KOPT-K1 (cell line): ENCODE results near the gene C10orf62.
"Not testable (repeated sequence)": the region's sequence is repeated elsewhere in the genome, so short reads cannot be mapped to it uniquely, and the experiment has no call there.

Source experiments
- H3K27ac ChIP-seq: fragments of 200-600 bp; sonication (generic); 2 replicates; pipeline ENCODE4 v1.5.1; 2016; ENCODE audit warnings: antibody characterized with exemption, mild to moderate bottlenecking, low read depth, low read length; ENCODE audit not compliant: poor library complexity, severe bottlenecking
- H3K36me3 ChIP-seq: fragments of 200-600 bp; sonication (generic); 2 replicates; pipeline ENCODE4 v1.5.1; 2017; ENCODE audit warnings: antibody characterized with exemption, mild to moderate bottlenecking, low read length, moderate library complexity; ENCODE audit not compliant: insufficient read depth
- H3K9me3 ChIP-seq: fragments of 200-600 bp; sonication (generic); 2 replicates; pipeline ENCODE4 v1.5.1; 2017; ENCODE audit warnings: antibody characterized with exemption, low read length, mild to moderate bottlenecking; ENCODE audit not compliant: insufficient read depth, poor library complexity, severe bottlenecking

The C10orf62 gene

DNA sequence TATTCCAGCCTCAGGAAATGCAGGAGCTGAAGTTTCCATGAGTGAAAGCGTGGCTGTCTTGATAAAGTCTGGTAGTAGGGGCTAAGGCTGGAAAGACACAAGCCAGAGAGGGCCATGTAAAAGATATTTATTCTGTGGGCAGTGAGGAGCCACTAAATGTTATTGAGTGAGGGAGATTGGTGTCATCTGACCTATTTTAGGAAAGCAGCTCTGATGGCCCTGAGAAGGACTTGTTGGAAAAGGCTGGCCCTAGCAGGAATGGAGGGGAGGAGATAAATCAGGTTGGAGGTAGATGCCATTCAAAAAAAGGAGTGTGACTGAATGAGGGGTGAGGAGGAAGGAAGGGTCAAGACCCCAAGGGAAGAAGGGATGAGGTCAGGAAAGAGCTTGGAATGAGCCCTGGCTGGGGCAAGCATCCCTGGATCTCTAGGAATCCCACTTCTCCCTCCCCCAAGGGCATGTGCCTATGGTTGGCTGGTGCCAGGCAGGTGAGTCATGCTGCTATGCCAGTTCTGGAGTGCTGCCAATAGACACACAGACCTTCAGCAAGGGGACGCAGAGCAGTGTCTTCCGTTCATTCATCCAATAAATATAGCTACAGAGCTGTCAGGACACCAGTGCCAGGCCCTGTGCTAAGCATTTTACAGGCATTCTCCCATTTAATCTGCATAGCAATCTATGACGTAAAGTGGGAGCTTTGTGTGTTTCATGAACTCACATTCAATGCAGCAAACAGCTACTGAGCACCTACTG, 15.0 kb upstream of the C10orf62 start:
- Histone ChIP-seq H3K27ac (no peak overlapping the region), H3K36me3 (no peaks in the 10 kb centered on the region), H3K9me3 (no peaks in the 10 kb centered on the region)

DNA sequence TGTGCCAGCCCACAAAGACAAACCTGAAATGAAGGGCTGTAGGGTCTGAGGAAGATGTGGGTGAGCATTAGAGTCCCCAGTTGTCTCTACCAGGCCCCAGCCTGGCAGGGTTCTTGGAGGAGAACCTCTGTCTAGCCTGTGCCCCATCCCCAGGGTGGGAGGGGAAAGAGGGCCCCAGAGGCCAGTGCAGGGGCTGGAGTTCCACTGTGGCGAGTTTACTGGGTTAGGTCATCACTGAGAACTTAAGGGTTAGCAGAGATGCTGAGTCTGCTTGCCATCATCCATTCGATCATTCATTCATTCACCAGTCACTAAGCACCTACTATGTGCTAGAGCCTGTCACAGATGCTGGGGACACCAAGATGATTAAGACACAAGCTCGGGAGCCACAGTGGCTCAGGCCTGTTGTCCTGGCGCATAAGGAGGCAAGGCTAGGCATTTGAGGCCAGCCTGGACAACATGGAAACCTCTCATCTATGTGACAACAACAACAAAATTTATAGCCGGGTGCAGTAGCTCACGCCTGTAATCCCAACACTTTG, 14.3 kb upstream of the C10orf62 start:
- no peaks in the 10 kb centered on the region for H3K9me3 ChIP-seq
- no peak overlapping the region for H3K27ac ChIP-seq
- no peaks in the 10 kb centered on the region for H3K36me3 ChIP-seq

DNA sequence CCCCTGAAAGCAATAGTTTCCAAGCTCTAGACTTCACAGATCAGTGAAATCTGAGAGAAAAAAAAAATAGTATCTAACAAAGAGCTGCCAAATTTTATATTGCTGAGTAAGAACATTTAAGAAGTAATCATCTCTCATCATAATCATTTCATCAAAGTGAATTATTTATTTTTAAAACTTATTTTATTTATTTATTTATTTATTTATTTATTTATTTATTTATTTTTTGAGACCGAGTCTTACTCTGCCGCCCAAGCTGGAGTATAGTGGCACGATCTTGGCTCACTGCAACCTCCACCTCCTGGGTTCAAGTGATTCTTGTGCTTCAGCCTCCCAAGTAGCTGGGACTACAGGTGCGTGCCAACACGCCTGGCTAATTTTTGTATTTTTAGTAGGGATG, 13.0 kb upstream of the C10orf62 start:
- H3K27ac ChIP-seq, H3K36me3 ChIP-seq, H3K9me3 ChIP-seq: not testable (repeated sequence)

DNA sequence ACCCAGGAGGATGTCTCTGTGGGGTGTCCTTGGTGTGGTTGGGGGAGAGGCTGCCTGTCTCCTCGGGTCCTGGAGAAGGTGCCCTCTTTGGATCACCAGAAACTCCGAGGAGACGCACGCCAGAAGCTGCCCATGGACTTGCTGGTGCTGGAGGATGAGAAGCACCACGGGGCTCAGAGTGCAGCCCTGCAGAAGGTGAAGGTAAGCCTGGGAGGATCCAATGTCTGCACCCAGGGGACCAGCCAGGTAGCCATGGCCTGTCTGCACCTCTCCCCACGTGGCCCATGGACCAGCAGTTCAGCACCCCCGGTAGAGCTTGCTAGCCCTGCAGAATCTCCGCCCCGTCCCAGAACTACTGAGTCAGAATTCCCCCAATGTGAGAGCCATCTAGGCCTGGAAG, 11.8 kb upstream of the C10orf62 start:
- Histone ChIP-seq H3K36me3 (no peaks in the 10 kb centered on the region), H3K27ac (no peak overlapping the region), H3K9me3 (no peaks in the 10 kb centered on the region)

DNA sequence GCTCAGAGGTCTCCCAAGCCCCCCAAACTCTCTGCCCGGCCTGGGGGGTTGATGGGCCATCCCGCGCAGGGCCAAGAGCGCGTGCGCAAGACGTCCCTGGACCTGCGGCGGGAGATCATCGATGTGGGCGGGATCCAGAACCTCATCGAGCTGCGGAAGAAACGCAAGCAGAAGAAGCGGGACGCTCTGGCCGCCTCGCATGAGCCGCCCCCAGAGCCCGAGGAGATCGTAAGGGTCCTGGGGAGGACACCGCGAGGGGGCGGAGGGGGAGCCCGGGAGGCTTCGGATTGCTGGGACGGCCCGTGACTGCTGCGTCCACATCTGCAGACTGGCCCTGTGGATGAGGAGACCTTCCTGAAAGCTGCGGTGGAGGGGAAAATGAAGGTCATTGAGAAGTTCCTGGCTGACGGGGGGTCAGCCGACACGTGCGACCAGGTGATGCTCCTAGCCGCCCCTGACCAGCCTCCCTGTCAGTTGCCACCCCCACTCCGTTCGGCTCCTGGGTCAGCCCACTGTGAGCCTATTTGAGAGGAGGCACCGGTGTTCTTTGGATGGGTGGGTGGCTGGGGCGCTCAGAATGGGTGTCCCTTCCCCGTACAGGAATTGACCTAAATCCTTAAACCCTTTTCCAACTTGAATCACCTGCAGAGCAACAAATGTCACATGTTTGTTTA, 11.2 kb upstream of the C10orf62 start:
- Histone ChIP-seq H3K9me3 (no peaks in the 10 kb centered on the region), H3K36me3 (no peaks in the 10 kb centered on the region), H3K27ac (no peak overlapping the region)

DNA sequence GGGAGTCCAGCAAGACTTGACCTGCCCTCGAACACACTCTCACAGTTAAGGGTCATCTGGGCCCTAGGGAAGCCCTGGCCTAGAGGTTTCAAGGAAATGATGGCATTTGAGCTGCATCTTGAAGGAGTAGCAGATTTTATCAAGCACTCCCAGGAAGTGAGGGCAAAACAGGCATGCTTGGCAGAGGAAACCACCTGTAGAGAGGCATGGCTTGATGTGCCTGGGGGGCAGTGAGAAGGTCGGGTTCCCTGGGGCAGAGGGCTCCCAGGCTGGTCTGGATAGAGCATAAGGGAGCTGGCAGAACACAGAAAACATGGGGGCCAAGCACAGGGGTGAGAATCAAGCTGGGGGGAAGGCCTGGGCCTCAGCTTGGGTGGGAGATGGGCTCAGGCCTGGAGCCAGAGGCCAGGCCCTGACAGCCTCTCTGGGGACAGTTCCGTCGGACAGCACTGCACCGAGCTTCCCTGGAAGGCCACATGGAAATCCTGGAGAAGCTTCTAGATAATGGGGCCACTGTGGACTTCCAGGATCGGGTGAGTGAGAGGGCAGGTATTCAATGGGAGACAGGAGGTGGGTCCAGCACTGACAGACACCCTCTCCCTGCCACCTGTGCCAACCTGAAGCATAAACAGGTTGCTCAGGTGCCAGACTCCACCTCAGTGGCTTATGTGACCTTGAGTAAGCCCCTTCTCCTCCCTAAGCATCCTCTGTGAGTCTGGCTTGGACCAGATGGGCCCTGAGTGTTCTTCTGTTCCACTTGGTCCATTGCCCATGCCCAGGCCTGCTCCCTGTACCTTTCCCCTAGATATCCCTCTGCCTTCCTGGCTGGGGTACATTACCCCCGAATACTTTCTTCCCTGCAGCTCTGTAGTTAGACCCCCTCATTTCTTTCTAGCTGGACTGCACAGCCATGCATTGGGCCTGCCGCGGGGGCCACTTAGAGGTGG, 8.8 kb upstream of the C10orf62 start:
- no peaks in the 10 kb centered on the region for H3K9me3 ChIP-seq
- no peak overlapping the region for H3K27ac ChIP-seq
- no peaks in the 10 kb centered on the region for H3K36me3 ChIP-seq

DNA sequence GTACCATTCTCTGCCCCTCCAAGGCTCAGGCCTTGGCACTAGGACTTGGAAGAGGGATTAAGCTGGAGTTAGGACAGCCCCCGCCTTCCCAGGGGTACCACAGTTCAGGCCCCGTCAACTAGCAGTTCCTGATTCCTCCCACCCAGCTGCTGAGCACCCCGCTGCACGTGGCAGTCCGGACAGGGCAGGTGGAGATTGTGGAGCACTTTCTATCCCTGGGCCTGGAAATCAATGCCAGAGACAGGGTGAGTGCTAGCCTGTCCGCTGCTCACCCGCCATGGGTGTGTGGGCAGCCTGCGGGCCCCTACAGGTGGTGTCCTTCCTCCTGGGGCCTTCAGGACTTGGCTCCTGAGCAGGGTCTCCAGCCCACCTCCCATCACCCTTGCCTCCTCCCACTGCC, 7.4 kb upstream of the C10orf62 start:
- H3K36me3 ChIP-seq = no peaks in the 10 kb centered on the region
- H3K9me3 ChIP-seq = no peaks in the 10 kb centered on the region
- no peak overlapping the region for H3K27ac ChIP-seq

DNA sequence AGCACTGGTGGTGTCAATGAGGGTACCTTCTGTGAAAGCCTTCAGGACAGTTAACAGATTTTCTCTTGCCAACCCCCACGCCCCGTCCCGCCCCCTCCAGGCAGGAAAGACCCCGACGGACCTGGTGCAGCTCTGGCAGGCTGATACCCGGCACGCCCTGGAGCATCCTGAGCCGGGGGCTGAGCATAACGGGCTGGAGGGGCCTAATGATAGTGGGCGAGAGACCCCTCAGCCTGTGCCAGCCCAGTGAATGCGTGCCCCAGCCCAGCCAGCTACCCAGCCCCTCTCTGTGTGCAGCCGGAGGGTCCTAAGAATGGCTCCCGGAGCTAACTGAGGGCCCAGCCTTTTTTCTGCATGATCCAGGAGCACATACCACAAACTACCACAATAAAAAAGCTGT, 6.0 kb upstream of the C10orf62 start:
- no peaks in the 10 kb centered on the region for H3K36me3 ChIP-seq
- no peak overlapping the region for H3K27ac ChIP-seq
- no peaks in the 10 kb centered on the region for H3K9me3 ChIP-seq

DNA sequence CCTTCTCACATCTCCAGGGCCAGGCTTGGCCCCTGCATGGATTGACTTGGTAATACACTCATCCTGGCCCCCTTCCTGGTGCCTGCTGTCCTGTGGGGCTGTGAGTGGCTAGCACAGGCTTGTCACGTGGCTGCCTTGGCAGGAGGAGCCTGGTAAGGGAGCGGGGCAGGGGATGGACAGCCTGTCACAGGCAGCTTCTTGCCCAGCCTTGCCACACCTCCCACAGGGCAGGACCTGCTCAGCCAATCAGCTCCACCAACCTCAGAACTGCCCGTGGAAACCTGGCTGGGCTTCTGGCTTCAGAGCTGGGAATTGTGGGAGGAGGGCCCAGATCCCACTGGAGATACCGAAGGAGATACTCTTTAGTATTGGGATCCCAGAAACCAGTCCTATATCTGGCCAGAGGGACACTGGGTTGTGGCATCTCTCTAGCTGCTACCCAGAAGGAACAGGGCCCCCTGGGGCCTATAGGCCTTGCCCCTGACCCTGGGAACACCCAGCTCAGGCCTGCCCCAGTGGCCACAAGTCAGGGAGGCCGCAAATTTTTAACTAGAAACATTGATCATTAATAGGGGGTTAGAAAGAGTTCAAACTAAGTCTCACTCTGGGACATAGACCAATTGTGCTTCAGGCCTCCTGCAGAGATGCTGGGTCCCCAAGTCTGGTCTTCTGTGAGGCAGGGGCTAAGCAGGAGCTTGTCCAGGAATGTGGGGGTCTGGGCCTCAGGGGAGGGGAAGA, 5.3 kb upstream of the C10orf62 start, which contains the start of gene HOGA1:
TSS of gene HOGA1 (plus strand) at position 330 of the 738 bp plus-strand sequence. CDS start at position 645, 315 bp downstream.
- H3K36me3 ChIP-seq = no peaks in the 10 kb centered on the region
- no peaks in the 10 kb centered on the region for H3K9me3 ChIP-seq
- no peak within 1 kb of the TSS for H3K27ac ChIP-seq

DNA sequence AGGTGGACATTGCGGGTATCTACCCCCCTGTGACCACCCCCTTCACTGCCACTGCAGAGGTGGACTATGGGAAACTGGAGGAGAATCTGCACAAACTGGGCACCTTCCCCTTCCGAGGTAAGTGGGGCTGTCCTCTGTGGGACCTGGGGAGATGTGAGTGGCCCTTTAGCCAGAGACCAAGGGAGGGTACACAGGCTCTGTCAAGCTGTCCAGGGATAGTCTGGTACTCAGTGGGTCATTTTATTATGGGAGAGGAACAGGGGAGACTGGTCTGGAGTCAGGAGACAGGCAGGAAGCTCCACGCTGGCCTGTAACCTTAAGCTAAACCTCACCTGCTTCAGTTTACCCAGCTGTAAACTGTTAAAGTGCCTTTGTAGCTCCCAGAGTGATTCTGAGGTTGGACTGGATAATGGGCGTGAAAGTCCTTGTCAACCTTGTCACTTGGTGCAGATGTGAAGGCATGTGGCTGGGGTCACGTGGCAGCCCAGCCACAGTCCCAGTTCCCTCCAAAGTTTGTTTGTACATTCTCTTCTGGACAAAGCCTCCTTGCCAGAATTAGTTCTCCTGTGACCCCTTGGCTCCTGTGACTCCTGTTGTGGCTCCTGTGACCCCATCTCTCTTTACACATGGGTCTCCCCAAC, 4.6 kb upstream of the C10orf62 start:
- no peaks in the 10 kb centered on the region for H3K9me3 ChIP-seq
- no peak overlapping the region for H3K27ac ChIP-seq
- H3K36me3 ChIP-seq = no peaks in the 10 kb centered on the region

DNA sequence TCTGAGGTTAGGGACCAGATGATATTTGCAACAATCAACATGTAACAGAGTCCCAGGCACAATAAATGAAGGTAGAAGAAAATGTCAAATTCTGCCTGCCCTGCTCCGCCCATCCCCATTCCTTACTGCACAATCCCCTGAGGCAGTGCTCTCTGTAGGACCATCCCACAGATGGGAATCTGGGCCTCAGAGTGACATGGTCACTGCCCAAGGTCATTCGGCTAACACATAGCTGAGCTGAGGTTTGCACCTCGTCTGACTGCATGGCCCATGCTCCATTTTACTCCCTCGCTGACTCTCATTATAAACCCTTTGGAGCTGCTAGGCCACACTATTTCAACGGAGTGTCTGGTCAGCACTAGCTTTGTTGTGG, 4.1 kb upstream of the C10orf62 start:
- Histone ChIP-seq H3K36me3 (no peaks in the 10 kb centered on the region), H3K27ac (no peak overlapping the region), H3K9me3 (no peaks in the 10 kb centered on the region)

DNA sequence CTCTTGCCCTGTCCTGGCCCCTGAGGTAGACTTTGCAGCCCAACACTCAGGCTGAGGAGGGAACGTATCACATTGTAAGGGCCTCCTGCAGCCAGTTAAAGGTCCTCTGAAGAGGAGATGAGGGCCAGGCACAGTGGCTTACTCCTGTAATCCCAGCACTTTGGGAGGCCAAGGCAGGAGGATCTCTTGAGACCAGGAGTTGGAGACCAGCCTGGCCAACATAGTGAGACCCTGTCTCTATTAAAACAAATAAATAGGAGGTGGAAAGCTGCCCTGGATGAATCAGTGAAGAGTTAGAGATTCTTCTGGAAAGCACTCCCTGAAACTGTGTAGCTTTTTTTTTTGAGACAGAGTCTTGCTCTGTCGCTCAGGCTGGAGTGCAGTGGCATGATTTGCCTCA, 2.3 kb upstream of the C10orf62 start:
- H3K9me3 ChIP-seq = no peaks in the 10 kb centered on the region
- H3K36me3 ChIP-seq = no peaks in the 10 kb centered on the region
- H3K27ac ChIP-seq = no peak overlapping the region

DNA sequence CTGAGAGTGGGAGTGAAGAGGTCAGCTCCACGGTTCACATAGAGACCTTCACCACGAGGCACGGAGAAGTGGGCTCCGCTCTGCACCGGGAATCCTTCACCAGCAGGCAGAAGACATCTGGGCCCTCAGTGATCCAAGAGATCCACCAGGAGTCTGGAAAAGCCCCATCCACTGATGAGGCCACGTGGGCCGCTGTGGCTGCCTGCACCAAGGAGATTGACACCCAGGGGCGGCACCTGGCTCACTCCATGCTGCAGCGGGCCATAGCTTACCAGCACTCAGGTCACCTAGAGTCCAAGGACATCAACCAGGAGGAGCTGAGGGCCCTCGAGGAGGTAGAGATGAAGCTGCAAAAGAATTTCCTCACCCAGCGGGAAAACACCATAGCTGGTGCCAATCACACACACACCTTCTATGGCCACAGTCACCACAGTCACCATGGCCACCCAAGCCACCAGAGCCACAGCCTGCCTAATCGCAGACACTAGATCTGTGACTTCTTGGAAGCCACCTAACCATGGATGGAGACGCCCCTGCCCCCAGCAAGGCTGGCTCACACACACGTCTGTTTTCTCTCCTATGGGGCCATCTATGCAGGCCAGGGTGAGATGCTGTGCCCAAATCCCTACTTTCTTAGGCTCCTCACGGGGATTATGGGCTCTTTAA, 694 bp downstream of the C10orf62 start:
- Histone ChIP-seq H3K36me3 (no peaks in the 10 kb centered on the region), H3K27ac (peak overlapping the region; percentile 34), H3K9me3 (no peaks in the 10 kb centered on the region)
